Measurements from ENCODE around the gene YWHAQ.
"Not testable (repeated sequence)": the region's sequence is repeated elsewhere in the genome, so short reads cannot be mapped to it uniquely, and the experiment has no call there.

The YWHAQ gene

DNA sequence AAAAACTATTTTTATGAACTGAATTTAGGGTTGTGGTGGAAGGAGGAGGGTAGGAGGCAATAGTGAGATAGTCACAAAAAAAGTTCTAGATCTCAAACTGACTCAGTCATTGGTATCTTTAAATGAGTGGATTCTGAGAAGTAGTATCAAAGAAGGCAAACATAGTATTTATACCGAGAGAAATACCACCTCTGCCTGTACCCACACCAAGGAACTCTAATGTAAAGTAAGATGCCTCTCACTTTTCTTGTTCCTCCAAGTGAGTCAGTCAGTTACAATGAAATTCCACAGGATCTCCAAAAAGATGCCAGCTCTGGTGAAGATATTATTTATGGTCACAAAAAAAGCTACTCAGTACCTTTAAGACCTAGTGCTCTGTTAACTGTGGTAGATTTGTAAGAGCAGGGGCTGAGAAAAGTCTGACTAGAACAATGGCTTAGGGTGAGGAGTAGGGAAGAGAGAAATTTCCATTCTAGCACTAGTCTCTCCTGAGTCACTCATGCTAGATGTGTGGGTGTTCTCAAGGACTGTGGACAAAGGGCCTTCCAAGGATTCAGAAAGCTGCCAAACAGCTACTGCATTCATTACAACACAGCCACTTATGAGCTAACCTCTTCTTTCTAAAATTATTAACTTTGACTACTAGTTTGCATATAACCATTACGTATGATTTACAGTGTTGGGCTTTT, 36.3 kb downstream of the YWHAQ start:
- peak; percentile 94 for DNase-seq (ENCODE audit: low read depth)

GRCh38 chr2:9593925-9594324, 36.9 kb downstream of the YWHAQ start:
- DNase-seq (ENCODE audit: low read depth): no peak

- DNase-seq (ENCODE audit: low read depth): no peak
Measured at GRCh38 chr2:9592699-9593098, 38.1 kb downstream of the YWHAQ start.

GRCh38 chr2:9590641-9591040, 40.2 kb downstream of the YWHAQ start:
- no peak for DNase-seq (ENCODE audit: low read depth)

GRCh38 chr2:9586465-9586864, 44.3 kb downstream of the YWHAQ start:
- no peak for DNase-seq (ENCODE audit: low read depth)

GRCh38 chr2:9585486-9585885, 45.3 kb downstream of the YWHAQ start:
- no peak for DNase-seq (ENCODE audit: low read depth)

DNA sequence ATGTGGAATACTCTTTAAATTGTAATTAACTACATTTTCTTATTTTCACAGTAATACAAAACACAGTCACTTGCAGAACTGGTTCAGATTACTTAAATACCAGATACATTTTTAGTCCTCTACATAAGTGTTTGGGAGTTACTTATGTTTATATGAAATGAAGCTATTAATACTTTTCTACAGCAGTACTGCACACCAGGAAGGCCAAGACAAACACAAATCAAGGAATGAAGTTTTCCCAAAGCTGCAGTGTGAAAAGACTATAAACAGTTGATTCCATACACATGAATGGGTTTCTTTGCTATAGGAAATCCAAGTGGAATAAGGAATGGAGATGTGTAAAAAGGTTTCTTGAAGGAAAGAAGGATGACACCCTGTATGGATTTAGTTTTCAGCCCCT, 45.9 kb downstream of the YWHAQ start:
- DNase-seq (ENCODE audit: low read depth): not testable (repeated sequence)

- DNase-seq (ENCODE audit: low read depth): no peak
Measured at GRCh38 chr2:9582624-9583023, 48.2 kb downstream of the YWHAQ start.

DNA sequence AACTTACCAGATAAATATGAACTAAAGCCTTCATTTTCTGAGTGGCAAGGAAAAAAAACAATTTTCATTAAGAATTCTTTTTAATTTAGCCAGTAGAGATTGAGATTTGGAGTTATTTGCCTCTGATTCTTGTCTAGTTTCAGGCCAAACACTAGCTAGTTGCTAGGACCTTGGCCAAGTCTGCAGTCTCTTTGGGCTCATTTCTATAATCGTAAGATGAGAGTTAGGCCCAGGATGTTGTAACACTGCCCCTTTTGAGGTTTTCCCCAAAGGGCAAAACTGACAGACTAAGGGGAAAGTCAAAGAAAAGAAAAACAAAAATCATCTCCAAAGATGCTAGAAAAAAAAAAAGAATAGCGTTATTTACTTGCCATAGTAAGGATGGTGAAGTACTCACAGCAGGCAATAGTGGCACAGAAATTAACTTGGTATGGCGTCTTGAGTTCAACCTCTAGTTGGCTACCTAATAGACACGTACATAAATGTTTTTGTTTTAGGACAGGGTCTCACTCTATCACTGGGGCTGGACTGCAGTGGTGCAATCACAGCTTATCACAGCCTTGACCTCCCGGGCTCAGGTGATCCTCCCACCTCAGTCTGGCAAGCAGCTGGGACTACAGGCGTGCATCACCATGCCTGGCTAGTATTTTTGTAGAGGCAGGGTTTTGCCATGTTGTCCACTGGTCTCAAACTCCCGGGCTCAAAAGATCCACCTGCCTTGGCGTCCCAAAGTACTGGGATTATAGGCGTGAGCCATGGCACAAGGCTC, 52.1 kb downstream of the YWHAQ start:
- no peak for DNase-seq (ENCODE audit: low read depth)

GRCh38 chr2:9574331-9574730, 56.5 kb downstream of the YWHAQ start:
- DNase-seq (ENCODE audit: low read depth): no peak

DNA sequence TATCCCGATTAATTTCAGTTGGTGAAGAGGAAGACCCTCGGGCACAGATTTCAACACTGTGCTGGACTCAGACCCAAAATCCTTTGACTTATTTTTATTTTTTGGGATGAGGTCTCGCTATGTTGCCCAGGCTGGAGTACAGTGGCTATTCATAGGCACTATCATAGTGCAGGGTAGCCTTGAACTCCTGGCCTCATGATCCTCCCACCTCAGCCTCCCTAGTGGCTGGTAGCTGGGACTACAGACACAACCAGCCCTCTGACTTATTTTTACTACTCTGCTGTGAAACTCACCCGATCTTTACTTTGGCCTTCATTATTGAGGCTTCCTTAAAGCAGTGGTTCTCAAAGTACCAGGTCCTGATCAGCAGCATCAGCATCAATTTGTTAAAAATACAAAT, 57.0 kb downstream of the YWHAQ start:
- no peak for DNase-seq (ENCODE audit: low read depth)

GRCh38 chr2:9573013-9573720, 57.6 kb downstream of the YWHAQ start:
- no peak for DNase-seq (ENCODE audit: low read depth)

DNA sequence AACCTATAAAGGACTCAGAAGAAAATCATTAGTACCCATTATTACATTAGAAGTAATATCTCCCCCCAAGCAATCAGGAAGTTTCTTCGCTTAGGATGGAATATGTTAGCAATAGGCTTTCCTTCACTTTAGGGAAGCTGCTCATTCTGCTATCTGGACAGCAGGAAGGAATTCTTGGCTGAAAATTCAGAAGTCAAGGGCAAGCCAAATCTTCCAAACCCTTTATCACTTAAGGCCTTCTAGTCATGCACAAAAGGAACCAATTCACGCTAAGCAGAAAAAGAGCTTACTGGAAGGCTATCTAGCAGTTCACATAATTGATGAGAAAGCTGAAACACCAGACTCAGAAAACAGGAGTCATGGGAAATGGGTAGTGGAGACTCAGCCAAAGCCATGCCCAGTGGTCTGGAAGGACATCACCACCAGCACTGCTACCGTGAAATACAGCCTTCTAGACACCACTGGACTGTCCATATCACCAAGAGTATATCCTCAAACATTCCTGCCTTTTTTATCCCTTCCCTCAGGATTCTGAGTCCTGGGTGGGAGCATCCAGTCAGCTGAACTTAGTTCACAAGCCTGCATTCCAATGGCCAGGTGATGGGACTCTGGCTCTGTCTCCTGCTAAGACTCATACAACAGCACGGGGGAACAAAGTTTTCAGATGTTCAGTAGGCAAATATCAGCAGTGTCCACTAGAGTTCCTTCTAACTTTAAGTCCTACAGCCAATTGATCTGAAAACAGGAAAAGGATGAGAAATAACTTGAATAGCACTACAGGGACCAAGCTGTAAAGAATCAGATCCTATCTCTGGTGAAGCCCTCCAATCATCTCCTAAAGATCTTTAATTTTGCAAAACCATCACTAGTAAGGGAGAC, 60.4 kb downstream of the YWHAQ start:
- DNase-seq (ENCODE audit: low read depth): no peak

GRCh38 chr2:9565436-9566153, 65.2 kb downstream of the YWHAQ start:
- peak; percentile 99 for DNase-seq (ENCODE audit: low read depth)

DNA sequence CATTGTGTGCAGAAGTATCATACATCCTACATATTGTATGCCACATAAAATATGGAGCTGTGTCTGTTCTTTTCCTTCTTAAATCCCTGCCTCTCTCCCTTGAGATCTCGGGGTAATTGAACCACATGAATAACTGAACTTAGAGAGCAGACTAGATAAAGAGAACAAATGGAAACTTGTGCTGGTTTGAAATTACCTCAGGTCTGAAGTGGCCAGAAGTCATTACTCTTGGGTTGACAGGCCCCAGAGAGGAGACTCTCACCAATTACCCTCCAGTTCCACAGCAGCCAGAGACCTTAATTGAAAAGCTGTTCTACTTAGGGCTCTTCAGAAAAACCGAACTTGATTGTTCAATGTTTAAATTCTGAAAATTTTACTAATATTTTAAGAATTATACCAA, 70.2 kb downstream of the YWHAQ start:
- DNase-seq (ENCODE audit: low read depth): no peak

GRCh38 chr2:9558948-9559381, 71.8 kb downstream of the YWHAQ start:
- DNase-seq (ENCODE audit: low read depth): peak; percentile 88

DNA sequence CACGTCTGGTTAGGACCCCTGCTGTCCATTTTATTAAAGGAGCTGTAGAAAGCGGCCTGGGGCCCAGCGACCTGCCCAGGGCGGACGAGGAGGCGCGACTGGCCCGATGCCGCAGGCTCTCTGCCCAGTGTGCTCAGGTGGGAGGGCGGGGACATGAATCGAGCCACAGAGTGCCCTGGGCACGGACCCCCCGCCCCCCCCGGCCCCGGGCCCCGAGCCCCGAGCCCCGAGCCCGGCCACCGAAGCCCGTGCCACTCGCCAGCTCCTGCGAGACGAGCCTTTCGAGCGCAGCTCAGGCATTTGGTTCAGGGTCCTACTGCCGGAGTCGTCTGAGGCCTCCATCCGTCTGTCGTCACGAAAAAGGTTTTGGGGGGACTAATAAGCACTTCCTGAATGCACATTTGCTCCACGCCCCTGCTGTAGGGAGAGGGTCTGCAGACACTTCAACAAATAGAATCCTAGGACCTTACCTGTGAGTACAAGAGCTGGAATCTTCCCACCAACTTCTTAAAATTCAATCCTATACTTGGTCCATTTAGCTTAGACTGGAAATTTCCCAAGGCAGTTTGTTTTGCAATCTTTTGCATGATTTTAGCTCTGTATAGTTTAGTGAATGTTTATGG, 74.6 kb downstream of the YWHAQ start:
- no peak for DNase-seq (ENCODE audit: low read depth)

- peak; percentile 95 for DNase-seq (ENCODE audit: low read depth)
Measured at GRCh38 chr2:9555297-9556120, 75.3 kb downstream of the YWHAQ start, which contains the start of gene ADAM17. ADAM17 (minus strand) TSS chr2:9555830; CDS start chr2:9555605, 225 bp downstream.

- peak; percentile 76 for DNase-seq (ENCODE audit: low read depth)
Measured at GRCh38 chr2:9554921-9555296, 75.9 kb downstream of the YWHAQ start.

All from stromal cell of bone marrow (primary cell).